HK-2 (cell line): Measurements from ENCODE around the gene XPOT.

Source experiments
- DNase-seq: peaks from one replicate; pipeline ENCODE4 v3.0.0-alpha.2; 2018; ENCODE audit not compliant: unreplicated experiment

The XPOT gene

DNA sequence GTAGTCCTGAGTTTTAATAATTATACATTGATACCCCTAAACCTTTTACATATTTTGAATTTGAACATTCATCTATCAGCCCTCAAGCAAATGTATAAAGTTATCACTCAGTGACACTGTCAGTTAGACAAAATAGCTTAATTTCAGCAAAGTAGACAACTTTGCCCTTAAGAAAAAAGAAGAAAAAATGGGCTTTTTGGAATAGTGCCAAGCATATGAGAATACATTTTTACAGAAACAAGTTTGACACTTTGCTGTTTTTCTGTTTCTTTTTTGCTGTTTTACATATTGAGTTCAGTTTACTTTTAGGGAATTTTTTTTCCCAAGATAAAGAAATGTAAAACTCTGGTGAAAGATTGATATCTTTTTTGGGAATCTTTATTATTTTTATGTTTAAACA lies 62.0 kb downstream of the XPOT start:
- DNase-seq: no peak

DNA sequence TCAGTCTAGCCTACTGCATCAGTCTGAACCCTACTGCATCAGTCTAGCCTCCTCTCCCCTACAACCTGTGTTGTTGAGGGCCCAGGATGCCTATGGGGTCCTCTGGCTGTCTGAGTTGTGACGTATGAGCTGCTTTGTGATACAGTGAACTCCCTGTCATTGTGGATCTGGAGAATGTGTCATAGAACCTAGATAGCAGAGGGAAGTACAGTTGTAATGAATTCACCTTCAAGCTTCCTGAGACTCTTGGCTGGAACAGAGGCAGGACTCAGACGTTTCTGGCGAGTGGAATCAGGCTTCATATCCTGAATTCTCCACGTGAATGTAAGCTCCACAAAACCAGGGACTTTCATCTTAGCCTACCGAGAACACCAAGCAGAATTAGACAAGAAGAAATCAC lies 64.8 kb downstream of the XPOT start:
- no peak for DNase-seq

DNA sequence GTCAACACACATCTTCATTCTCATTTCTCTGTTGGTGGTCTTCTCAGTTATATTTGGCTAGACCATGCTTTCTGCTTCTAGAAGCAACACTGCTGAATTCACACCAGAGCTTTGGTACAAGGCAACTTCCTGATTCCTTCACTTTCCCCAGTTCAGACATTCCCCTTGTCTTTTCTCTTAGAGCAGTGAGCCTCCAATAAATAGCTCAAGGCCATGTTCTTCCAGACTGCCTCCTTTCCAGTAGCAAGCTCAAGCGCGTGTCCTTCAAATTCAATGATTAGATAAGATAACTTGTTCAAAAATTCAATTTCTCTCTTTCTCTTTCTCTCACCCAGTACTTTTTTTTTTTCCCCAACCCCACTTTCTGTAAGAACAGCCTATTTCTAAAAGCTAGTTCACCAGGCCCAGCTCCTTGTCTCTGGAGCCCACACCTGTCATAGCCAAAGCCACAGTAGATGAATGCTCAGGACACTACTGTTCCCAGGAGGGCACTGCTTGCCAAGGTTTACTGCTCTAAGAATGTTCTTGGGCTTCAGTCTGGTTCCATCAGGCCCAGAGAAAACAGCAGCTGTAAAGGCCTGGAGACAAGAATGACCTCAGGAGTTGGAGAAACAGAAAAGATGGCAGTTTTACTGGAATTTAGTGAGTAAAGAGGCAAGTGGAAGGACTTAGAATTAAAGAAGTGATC lies 65.4 kb downstream of the XPOT start:
- DNase-seq: no peak

DNA sequence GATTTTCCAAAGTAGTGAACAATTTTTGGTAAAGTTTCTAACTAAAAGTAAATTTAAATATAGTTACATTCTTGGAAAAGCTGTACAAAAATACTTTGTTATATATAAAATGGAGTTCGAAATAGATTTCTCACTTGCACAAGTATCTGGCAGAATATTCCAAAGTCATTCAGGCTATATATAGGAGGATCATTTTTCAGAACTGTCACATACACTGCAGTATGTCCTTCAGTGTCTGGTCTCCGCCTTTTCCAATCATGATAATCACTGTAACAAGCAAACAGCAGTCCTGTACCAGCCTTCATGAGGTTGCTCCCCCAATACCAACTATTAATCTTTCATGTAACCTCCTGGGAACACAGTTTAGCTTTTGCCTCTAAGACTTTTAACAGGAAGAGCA lies 66.3 kb downstream of the XPOT start:
- no peak for DNase-seq

DNA sequence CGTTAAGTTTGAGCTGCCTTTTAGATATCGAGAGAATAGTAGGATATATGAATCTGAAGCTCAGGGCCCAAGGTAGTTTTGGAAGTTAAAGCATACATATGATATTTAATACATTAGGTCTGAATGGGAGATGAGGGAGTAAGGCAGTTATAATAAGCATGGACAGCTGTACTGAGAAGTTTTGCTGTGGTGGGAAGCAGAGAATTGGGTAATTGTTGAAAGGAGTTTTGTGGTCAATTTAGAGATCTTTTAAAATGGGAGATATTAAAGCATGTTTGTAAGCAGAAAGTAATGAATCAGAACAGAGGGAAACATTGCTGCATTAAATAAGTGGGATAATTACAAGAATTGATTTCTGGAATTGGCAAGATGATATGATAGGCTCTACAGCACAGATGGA lies 69.0 kb downstream of the XPOT start:
- no peak for DNase-seq

DNA sequence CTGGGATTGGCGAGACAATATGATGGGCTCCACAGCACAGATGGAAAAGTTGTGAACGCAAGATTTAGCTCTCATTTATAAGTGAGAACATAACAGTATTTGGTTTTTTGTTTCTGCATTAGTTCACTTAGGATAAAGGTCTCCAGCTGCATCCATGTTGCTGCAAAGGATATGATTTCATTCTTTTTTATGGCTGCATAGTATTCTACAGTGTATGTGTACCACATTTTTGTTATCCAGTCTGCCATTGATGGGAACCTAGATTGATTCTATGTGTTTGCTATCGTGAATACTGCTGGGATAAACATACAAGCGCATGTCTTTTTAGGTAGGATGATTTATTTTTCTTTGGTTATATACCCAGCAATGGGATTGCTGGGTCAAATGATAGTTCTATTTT lies 71.3 kb downstream of the XPOT start:
- no peak for DNase-seq

DNA sequence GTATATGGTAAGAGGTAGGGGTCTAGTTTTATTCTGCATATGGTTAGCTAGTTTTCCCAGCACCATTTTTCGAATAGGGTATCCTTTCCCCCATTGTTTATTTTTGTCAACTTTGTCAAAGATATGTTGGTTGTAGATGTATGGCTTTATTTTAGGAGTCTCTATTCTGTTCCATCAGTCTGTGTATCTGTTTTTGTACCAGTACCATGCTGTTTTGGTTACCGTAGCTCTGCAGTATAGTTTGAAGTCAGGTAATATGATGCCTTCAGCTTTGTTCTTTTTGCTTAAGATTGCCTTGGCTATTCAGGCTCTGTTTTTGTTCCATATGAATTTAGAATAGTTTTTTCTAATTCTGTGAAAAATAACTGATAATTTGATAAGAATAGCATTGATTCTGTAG lies 72.7 kb downstream of the XPOT start:
- DNase-seq: no peak

DNA sequence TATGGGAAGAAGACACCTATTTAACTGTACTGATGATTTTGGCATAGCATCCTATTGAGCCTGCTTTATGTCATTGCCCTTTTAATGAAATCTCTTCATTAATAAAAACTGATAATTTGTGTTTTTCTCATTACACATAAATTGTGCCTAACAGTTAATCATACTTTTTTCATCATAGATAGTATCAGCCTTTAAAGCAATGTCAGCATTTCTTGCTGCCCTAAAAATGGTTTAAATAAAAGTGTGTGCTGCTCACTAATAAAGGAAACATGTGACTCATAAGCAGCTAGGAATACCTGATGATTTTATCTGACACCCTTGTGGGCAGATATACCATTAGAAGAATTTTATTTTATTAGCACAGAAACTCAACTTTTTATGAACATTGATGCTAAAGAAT lies 74.5 kb downstream of the XPOT start:
- DNase-seq: no peak

DNA sequence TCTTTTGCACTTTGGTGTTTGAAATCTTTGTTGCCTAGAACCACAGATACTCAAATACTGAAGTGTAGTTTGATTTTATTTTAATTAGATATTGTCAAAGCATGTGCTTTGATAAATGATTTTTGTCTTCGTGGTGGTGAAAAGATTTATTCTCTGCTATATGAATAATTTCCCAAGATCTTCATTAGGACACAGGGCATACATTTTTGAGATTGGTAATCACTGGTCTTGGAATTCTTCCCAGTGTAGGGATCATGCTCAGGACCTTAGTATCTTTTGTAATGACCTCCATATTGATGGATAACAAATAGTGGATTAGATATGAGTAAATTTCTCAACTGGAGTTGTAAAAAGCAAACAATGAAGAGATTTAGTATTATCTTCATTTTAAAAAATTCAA lies 76.0 kb downstream of the XPOT start:
- DNase-seq: no peak

DNA sequence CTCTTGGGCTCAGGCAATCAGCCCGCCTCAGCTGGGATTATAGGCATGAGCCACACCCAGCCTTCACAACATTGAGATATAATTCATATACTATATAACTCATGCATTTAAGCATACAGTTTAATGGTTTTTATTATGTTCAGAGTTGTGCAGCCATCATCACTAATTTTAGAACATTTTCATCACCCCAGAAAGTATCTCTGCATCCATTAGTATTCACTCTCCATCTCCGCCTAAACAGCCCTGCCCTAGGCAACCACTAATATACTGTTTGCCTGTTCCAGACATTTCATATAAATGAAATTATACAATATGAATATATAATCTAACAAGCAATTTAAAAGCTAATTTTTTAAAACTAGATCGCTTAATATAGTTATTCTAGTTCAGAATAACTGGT lies 82.5 kb downstream of the XPOT start:
- DNase-seq: no peak

DNA sequence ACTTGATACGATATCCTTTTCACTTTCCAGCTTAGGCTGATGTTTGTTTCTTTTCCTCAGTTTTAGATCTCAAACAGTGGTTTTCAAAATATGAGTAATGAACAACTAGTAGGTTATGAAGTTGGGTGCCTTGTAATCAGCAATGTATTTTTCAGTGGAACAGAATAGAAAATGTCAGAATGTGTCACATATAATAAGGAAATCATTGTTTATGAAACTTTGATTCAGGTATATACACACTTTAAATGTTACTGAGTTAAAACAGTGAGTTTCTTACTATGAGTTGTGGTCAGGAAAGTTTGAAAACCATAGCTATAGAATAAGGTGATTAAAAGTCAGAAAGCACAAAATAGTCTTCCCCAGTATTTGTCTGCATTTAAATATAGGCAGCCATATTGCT lies 87.5 kb downstream of the XPOT start:
- DNase-seq: no peak

DNA sequence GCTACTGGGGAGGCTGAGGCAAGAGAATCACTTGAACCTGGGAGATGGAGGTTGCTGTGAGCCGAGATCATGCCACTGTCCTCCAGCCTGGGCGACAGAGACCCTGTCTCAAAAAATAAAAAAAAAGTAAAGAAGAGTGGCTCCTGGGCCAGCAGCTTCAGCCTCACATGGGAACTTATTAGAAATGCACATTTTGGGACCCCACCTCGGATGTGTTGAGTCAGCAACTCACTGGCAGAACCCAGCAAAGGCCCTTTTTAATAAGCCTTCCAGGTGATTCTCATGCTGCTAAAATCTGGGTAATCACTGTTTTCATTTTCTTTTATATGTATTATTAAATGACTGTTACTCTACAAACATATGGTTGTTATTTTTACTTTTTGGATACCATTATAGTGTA lies 89.3 kb downstream of the XPOT start:
- no peak for DNase-seq

DNA sequence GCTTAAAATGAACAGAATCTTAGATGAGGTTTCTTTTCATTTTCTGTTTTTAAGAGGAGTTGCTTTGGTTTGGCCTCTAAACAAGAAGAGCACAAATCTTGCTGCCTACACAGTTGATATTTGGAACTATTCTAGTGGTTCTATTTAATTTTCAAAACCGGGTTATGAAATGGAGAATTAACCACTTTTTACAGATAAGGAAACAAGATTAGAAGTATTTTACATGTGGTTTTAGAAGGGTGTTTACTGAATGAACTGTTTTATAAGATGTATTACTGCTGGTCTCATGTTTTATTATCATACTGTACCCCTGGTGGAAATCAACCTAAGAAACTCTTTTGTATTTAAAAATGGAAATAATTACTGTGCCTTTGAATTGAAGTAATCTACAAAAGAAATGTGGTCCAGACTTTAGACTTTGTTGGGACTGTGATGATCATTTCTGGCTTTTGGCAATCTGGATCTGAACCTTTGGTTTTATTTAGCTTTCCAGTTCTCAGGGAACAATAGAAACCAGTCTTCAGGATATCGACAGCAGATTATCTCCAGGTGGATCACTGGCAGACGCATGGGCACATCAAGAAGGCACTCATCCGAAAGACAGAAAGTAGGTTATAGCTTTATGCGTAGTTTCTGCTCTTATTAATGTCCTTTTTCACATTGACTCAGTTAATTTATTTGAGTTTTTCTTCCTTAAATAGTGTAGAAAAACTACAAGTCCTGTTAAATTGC lies 91.0 kb downstream of the XPOT start:
- DNase-seq: no peak

DNA sequence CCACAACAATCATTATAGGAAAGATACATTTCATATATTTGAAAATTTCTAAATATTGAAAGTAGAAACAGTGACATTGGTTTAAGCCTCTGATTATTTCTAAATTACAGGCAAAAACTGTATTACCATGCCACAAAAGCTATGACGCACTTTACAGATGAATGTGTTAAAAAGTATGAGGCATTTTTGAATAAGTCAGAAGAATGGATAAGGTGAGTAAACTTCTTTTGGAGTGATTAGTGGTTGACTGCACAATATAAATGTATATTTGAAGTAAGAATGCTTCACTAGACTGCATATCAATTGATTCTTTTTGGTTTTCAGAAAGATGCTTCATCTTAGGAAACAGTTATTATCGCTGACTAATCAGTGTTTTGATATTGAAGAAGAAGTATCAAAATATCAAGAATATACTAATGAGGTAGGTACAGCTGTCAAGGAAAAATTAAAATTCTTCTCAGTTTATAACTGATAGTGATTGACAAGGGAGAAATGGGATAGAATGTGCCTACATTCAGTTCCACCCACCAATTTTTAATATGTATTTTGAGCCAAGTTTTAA lies 92.7 kb downstream of the XPOT start:
- no peak for DNase-seq

DNA sequence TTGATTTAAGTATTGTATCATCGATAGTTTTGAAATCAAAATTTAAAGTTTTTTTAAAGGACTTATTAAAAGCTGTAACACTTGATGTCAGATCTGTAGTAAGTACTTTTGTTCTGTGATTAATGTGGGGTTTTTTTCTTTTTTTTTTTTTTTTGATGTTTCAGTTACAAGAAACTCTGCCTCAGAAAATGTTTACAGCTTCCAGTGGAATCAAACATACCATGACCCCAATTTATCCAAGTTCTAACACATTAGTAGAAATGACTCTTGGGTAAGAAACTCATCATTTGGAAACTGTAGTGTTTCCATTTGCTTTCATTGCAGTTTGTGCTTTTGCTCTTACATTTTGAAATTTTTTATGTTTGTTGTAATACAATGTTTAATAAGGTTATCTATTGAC lies 93.3 kb downstream of the XPOT start:
- no peak for DNase-seq

DNA sequence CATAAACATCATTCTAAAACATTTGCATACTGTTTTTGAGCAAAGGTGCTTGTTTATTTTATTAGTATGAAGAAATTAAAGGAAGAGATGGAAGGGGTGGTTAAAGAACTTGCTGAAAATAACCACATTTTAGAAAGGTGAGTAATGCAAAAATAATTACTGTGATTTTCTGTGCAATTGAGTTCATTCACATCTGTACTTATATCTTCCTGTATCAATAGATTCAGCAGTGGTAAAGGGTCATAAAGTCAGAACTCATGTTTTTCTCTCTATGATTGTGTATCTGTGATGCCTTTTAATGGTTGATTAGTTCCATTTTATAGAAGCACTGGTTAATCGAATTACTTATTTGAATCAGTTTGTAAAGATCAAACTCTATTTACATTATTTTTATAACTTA lies 93.7 kb downstream of the XPOT start:
- no peak for DNase-seq

DNA sequence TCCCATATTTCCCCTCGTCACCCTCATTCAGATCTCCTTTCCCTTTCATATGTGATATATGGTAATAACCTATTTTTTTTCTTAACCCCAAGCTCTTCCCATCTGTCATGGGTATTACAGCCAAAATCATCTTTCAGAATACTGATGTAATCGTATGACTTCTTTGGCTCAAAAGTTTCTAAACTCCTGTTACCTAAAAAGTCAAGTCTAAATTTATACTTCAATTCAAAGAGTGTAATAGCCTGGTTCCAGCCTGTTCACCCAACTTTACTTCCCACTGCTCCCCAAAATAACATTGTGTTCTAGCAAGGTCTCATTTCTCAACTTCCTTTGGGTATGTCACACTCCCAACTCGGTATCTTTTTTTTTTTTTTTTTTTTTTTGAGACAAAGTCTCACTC lies 96.2 kb downstream of the XPOT start:
- DNase-seq: no peak
